ENCODE results near the gene CDCA7L.

DNA sequence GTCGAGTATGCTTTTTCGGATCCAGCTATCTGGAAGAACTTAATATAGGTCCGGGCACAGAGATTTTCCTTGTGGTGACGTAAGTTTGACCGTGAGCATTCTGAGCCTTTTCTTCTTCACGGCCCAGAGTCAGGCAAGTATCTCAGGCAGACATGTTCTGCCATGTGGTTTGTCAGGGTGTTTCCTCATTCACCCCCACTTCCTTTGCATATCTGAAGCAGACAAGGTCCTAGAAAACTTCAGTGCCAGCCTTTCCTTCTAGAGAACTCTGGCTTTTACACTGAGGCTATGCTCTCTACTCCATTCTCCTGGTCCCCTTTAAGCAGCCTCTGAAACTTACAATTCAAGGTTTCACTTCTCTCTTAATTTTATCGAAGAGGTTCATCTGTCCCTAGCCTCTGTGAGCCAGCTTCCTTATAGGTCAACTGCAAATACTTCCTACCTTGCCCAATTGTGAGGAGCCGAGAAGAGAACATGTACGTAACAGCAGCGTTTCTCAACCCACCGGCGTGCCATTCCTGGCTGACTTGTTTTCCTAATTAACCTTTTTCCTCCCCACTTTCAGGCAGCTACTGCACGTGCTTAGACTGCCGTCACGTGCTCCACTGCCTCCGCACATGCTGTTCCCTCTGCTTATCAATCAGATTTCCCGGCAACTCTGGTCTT lies 47.3 kb downstream of the CDCA7L start:
- TF ChIP-seq ZNF645 (tag by site-specific recombination; IDR thresholded peaks at IDR 0.05) (no peak), CTCF (tag by site-specific recombination; IDR thresholded peaks at IDR 0.05) (no peak), ZNF335 (tag by site-specific recombination; conservative IDR thresholded peaks at IDR 0.05) (no peak), SP2 (tag by site-specific recombination; IDR thresholded peaks at IDR 0.05) (no peak), ZNF18 (tag by site-specific recombination; IDR thresholded peaks at IDR 0.05) (no peak), WT1 (tag by site-specific recombination; IDR thresholded peaks at IDR 0.05) (no peak)
- TF ChIP-seq, protein P1, sequence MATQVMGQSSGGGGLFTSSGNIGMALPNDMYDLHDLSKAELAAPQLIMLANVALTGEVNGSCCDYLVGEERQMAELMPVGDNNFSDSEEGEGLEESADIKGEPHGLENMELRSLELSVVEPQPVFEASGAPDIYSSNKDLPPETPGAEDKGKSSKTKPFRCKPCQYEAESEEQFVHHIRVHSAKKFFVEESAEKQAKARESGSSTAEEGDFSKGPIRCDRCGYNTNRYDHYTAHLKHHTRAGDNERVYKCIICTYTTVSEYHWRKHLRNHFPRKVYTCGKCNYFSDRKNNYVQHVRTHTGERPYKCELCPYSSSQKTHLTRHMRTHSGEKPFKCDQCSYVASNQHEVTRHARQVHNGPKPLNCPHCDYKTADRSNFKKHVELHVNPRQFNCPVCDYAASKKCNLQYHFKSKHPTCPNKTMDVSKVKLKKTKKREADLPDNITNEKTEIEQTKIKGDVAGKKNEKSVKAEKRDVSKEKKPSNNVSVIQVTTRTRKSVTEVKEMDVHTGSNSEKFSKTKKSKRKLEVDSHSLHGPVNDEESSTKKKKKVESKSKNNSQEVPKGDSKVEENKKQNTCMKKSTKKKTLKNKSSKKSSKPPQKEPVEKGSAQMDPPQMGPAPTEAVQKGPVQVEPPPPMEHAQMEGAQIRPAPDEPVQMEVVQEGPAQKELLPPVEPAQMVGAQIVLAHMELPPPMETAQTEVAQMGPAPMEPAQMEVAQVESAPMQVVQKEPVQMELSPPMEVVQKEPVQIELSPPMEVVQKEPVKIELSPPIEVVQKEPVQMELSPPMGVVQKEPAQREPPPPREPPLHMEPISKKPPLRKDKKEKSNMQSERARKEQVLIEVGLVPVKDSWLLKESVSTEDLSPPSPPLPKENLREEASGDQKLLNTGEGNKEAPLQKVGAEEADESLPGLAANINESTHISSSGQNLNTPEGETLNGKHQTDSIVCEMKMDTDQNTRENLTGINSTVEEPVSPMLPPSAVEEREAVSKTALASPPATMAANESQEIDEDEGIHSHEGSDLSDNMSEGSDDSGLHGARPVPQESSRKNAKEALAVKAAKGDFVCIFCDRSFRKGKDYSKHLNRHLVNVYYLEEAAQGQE (tag by site-specific recombination; IDR thresholded peaks at IDR 0.05), result no peak
